Measurements from ENCODE around the gene ABCB1.

ABCB1 gene

DNA sequence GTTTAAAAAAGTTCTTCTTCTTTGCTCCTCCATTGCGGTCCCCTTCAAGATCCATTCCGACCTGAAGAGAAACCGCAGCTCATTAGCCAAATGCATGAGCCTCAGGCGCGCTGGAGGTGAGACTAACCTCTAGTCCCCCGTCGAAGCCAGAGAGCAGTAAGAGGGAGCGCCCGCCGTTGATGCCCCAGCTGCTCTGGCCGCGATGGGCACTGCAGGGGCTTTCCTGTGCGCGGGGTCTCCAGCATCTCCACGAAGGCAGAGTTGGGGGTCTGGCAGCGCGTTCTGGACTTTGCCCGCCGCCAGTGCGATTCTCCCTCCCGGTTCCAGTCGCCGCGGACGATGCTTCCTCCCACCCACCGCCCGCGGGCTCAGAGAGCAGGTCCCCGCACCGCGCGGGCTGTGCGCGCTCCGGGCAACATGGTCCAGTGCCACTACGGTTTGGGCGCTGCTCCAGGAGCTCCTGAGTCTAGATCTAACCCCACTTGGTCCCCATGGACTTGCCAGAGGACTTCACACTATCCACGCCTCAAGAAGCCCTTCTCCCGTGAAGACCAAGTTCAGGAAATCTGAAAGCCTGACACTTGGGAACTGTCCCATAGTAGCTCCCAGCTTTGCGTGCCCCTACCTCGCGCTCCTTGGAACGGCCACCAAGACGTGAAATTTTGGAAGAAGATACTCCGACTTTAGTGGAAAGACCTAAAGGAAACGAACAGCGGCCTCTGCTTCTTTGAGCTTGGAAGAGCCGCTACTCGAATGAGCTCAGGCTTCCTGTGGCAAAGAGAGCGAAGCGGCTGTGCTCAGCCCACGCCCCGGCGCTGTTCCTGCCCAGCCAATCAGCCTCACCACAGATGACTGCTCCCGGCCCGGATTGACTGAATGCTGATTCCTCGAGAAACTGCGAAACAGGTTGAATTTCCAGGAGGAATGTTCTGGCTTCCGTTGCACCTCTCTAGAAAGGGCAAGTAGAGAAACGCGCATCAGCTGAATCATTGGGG, at the start of gene ABCB1:
ABCB1 (minus strand) TSS at position 755 of the 995 bp plus-strand sequence; CDS start at position 55, 700 bp downstream.
- peak; percentile 31 for DNase-seq

DNA sequence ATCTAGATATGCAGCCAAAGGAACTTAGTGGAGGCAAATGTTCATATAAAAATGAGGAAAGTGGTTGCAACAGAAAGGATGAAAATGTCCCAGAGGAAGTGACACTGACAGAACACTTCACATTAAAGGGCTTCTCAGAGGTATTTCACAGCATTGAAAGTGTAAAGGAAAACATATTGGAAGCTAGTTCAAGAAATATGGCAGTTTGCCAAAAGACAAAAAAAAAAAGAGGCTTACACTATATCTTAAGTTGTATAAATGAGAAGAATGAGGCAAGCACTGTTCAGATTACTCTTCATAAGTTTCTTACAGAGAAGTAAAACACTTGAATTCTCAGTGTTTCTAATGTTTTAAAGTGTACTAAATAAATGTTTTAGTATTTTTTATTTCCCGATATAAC, 47.6 kb upstream of the ABCB1 start:
- DNase-seq: no peak

DNA sequence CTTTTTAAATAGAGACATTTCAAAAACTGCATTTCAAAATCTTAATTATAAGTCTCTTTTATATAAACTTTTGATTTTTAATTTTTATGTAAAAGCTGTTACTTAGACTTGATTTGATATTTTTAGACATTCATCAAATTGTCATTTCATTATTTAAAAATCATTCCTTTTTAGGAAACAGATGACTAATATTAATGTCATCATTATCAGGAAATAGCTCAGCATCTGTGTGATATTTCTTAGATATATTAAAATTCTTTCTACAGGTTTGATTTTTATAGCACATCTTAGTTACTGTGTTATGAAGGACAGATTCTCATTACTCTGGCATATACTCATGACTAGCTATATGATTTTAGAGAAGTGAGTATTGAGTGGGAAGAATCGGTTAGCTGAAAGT, 44.8 kb upstream of the ABCB1 start:
- no peak for DNase-seq

DNA sequence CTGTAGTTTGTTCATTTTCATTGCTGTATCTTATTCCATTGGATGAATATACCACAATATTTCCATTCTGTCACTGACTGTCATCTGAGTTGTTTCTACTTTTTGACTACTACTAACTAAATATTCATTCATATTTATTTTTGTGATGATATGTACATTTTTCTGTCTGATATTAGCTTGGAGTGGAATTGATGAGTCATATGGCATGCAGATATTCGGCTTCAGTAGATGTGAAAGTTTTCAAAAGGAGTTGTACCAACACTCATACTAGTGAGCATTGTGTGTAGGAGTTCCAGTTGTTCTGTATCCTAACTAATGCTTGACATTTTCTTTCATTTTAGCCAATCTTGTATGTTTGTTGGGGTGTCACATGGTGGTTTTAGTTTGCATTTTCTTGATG, 35.2 kb upstream of the ABCB1 start:
- no peak for DNase-seq

DNA sequence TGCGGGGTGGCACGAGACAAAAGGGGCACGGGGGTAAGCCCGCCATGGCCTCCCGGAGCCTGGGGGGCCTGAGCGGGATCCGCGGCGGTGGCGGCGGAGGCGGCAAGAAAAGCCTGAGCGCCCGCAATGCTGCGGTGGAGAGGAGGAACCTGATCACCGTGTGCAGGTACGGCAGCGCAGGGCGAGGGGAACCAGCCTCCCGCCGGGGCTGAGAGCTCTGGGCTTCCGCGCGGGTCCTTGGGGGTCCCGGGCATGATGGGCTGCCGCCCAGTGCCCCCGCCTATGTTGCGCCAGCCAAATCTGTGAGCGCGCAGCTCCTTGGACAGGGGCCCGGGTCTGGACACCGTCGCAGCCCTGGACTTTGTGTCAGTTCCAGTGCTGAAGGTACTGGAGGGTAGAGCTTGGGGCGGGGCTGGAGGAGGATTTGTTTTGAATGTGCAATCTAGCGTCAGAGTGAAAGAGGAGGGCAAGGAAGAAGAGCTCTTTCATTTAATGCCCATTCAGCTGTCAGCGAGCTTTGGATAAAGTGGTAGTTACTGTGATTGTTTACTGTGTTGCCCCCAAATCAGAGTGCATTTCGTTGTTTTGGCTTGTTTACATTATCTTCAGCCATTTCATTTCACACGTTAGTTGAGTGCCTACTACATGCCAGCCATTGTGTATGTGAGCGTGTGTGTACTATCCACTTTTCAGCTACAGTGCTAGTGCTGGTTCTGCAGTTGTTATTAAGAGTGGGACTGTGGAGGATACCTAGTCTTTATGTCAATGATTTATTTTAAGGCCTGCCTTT, 28.3 kb upstream of the ABCB1 start:
- DNase-seq: peak; percentile 32

DNA sequence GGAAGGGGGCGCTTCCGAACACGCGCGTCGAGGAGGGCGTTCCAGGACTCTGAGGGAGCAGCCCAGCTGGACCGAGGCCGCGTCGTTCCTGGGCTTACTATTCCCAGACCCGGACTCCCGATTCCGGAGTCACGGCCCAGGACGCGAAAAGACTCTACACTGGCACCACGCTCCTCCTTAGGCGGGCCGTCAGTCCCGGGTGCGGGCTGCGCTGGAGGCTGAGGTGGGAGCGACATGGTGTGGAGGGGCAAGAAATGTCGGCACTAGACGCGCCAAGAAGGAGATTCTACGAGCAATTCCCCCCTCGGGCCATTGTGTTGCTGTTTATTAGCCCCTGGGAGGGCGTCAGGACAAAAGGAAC, 26.9 kb upstream of the ABCB1 start:
- DNase-seq: peak; percentile 32

DNA sequence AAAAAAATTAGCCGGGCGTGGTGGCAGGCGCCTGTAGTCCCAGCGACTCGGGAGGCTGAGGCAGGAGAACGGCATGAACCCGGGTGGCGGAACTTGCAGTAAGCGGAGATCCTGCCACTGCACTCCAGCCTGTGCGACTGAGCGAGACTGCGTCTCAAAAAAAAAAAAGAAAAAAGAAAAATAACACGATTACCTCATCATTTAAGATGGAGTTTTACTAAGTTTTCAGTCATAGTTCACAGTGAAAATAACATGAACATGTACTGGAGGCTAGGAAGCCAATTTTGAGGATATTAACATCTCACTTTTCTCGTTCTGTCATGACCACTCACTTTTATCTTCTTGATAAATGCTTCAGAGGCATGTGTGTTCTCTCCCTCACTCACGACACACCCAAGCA, 24.4 kb upstream of the ABCB1 start:
- DNase-seq: no peak

DNA sequence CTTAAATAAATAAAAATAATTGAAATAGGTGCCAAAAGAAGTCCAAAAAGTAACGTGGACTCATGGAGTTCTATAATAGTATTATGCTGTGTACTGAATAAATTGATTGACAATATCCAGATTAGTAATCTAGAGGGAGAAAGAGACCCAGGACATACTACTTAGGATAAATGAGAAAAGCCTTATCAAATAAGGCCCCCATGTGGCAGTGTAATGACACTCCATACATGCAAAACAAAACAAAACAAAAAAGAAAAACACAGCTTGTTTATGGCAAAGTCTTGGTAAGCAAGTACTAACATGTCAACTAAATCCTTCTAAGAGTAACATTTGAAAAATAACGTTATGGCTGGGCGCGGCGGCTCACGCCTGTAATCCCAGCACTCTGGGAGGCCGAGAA, 23.9 kb upstream of the ABCB1 start:
- no peak for DNase-seq

DNA sequence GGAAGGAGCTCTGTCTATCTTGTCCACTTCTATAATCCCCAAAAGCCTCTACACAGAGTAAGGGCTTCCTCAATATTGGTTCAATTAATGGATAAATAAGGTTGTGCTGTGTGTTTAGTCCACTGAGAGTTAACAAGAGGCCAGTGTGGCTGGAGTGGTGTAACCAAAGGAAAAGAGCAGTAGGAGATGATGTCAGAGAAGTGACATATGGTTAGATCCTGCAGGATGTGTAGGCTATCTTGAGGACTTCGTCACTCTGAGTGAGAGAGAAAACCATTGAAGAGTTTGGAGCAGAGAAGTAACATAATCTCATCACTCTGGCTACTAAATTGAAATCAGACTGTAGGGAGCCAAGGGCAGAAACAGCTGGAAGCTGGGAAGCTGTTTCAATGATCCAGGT, 14.5 kb upstream of the ABCB1 start:
- DNase-seq: no peak

DNA sequence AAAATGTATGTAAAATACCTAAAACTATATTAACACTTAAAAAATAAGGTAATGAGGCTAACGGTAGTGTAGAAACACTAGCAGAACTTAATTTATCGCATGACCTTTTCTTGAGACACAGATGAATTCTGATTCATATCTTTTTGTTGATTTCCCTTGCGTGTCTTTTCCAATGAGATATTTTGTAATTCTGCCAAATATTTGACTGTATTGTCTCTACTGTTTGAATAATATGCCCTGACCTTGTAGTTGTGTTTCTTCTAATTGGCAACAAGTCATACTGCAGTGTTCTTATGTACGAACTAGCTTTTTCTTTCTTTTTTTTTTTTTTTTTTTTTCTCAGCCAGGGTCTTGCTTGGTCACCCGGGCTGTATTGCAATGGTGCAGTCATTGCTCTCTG, 9.2 kb upstream of the ABCB1 start:
- no peak for DNase-seq

DNA sequence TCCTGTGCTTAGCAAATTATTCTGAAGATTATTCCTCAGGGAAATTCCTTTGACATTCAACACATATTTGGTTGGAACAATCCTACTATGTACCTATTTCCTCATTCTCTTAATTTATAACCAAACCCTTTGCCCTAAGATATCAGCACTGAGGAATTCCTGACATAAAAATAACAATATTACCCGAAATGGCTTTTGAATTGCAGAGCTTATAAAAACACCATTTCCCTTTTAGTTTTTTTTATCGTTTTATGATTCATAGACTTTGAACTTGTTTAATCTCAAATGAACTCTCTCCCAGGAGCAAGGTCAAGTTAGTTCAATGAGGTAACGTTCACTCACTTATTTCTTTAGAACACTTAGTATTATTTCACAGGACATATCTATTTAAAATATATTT, 7.7 kb upstream of the ABCB1 start:
- DNase-seq: no peak

DNA sequence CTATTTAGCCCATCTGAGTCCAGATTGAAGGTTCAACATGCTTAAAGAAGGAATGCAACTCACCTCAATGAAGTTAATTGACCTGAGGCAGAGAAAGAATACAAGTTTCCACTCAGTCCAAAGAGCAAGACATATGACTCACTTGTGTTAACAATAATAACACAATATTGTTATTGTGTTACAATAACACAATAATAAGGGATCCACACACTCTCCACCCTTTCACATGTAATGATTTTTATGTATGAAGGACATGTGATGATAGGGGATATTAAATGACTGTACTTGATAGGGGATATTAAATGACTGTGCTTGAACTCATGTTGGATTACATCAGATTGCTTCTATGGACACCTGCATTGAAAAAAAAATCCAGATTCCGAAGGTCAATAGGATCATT, 3.6 kb upstream of the ABCB1 start:
- DNase-seq: no peak

DNA sequence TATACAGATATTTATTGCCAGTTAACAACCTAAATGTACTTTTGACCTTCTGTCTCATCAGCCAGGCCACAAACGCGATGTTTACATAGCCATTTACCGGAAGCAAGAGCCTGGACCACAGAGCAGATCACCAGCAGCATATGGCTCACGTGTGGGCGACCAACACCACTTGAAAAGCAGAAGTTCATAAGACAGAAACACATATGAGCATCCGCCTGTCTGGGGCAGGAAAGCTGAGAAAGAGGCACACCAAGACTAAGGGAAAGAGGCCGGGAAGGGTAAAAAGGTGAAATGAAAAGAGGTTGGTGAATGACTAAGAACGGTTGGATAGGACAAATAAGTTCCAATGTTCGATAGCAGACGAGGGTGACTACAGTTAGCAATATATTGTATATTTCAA, 1.3 kb downstream of the ABCB1 start:
- DNase-seq: no peak

DNA sequence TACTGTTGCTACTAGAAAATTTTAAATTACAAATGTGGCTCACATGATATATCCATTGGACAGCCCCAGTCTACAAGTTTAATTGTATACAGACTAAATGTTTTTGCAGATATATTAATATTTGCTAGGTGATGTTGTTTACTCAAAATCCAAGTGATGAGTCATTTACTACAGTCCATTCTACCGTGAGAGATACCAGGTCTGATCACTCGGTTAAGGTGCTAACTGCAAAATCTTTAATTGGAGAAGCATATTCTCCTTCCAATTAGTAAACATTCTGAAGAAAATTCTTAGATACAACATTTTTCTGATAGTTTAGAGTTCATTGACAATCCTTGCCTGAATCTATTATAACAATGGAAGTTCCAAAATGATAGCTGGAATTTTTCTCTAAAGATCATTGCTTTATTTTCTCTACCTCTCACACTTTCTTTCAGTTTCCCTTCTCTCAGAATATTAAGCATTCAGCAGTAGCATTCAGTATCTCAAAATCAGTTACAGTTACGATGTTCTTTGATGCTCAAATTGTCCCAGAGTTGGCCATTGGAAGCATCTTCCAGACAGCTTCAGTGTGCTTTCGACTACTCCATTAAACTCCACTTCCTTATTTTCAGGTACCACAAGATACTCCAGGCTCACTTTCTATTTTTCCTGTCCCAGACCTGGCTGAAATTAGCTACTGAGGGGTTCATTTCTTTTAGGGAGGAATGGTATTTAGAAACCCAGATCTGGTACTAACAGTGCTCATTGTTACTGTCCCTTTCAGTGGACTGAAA, 2.3 kb downstream of the ABCB1 start:
- no peak for DNase-seq

DNA sequence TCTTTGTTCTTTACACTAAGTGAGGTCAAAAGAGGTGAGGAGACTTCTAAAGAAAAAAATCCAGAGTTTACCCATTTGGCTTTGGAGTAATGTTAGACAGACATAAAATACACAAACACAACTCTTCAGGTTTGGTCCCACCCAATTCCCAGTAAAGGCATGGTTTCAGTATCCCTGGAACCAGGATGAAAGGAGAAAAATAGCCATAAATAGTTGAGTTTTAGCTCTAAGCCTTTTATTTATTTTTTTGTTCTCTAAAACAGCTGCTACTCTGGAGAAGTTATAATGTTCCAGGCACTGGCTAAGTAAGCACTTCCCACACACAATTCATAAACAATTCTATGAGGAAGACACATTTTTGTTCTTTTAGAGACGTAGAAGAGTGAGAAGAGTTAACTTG, 4.0 kb downstream of the ABCB1 start:
- no peak for DNase-seq

DNA sequence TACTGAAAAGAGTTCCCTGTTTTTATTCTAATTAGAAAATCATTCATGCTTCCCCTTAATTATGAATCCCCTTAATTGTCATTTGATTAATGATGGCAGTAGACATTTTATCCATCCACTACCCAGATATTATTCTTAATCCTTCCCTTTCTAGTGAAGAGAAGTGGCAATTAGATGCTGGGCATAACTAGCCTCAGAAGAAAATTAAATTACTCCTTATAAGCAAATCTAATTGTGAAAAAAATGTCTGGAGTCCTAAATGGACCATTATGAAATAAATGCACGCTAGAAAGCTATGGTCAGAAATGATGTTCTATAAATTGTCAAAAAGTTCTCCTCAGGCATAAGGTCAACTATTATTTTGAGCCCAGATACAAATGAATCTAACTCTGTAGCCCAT, 4.5 kb downstream of the ABCB1 start:
- no peak for DNase-seq

DNA sequence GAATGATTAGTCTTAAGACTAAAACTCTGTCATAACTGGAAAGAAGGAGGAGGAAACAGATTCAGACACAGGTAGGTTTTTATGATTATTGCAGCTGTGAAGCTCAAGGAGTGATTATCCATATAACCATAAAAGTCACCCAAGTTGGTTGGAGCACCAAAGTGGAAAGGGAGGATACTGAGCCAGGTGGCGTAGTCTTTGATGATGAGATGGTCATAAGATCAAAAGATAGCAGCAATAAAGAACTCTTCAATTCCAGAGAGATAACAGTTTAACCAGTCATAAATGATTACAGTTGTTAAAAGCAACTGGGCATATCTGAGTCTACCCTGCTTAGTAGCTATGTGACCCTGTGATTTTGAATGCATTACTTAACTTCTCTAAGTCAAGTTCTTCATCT, 8.4 kb downstream of the ABCB1 start:
- no peak for DNase-seq

DNA sequence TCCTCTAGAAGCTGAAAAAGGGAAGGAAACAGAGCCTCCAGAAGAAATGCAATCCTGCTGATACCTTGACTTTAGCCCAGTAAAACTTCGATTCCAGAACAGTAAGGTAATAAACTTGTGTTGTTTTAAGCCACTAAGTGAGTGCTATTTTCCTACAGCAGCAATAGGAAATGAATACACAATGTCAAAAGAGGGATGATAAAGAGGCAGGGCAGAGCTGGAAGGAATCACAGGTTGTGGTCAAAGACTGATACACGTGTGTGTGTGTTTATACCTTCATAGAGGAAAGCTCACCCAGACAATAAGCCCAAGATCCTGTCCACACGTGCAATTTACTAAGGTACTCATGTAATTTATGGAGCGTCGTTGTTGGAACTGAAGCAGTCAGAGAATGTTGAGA, 9.5 kb downstream of the ABCB1 start:
- no peak for DNase-seq

DNA sequence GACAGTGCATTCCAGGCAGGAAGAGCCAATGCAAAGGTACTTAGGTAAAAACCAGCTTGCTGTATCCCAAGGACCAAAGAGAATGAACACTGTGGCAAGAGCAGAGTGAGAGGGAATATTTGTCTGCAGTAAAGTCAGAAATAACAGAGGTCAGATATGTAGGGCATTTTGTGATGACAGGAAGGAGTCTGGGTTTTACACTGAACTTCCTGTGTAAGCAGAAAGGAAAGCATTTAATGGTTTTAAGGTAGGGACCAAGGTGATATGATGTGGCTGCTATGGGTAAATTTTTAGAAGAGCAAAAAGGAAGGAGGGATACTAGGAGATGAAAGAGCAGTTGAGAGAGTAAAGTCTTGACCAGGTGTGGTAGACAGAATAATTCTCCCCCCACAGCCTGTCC, 10.1 kb downstream of the ABCB1 start:
- DNase-seq: no peak

DNA sequence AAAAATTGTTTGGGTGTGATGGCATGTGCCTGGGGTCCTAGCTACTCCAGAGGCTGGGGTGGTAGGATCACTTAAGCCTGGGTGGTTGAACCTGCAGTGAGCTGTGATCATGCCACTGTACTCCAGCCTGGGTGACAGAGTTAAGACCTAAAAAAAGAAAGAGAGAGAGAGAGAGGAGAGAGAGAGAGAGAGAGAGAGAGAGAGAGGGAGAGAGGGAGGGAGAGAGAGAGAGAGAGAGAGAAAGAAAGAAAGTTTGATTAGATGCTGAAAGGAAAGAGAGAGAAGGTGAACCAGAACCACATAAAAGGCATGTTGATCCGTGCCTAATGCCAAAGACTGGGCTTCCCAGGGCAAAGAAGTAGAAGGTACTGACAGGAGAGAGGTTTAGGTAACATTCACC, 11.1 kb downstream of the ABCB1 start:
- no peak for DNase-seq

DNA sequence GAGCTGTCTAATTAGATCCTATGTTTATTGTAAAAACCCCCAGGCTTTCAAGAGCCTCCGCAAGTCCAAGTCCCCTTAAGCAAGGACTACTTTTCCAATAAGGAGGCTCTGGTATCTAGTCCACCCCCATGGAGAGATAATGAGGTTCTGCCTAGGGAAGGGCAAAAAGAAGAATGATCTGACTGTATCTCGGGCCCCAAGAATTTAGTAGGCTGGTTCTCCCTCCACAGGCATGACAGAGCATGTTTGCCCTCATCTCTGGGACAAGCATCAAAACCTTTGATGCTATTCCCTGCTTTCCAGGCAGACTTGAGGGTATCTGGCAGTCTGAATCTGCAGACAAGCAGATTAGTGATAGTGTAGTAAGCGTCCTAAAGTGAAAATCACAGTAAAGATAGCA, 19.0 kb downstream of the ABCB1 start:
- DNase-seq: no peak

DNA sequence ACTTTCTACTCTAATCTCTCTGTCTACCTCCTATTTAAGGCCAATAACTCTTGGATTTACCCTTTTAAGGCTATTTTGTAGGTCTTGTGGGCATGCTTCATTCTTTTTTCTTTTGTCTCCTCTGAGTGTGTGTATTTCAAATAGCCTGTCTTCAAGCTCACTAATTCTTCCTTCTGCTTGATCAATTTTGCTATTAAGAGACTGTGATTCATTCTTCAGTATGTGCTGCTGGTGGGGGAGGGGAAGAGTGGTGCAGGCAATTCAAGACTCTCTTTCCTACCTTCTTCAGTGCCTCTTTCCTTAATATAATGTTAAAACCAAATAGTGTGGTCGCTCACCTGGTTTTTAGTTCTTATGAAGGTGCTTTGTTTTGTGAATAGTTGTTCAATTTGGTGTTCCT, 20.0 kb downstream of the ABCB1 start:
- no peak for DNase-seq

DNA sequence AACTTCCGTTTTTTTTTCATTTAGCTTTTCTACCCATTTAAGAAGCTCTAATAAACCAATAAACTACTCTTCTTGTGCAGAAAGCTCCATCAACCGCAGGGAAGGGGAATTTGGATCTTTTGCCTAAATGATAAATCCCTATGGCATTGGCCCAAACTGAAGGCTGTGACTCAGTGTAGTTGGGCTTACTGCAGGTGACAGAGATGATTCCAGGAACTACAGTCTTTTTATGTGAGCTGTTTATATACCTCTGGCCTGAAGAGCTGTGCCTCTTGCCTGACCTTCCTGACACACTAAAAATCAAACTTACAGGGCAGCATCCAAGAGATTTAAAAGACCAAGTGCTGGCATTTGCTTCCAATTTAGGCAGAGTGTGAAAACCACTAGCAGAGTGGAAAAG, 25.2 kb downstream of the ABCB1 start:
- no peak for DNase-seq
